ENCODE data around the gene MICAL3. TPM values are rescaled to one million over a fixed set of nuclear protein-coding genes. Genes with fewer than 3 reads are reported as not detected.
"Not testable (repeated sequence)": the region's sequence is repeated elsewhere in the genome, so short reads cannot be mapped to it uniquely, and the experiment has no call there.

MICAL3 gene
- total and polyA plus RNA-seq, 4 donors: 4.4 to 30.7 (median 15.4) TPM

- TF ChIP-seq CTCF (IDR thresholded peaks at IDR 0.05; ENCODE audit: control extremely low read depth, extremely low read depth): no peak
- H3K4me3 ChIP-seq: no peak overlapping the region
- H3K27ac ChIP-seq (ENCODE audit: low read depth in 1 of 2, low read length in 1 of 2): peak overlapping the region in 1 of 2 donors; percentile 60
- H3K9me3 ChIP-seq (ENCODE audit: control insufficient read depth in 4 of 4, insufficient read depth in 3 of 4, low read length in 3 of 4): no peaks in the 10 kb centered on the region
- ATAC-seq (ENCODE audit: insufficient read depth, low FRiP score) (no peak), DNase-seq (no peak)
- H3K9ac ChIP-seq (ENCODE audit: insufficient read depth in 1 of 2, low read length in 2 of 2): no peak overlapping the region
- H3K36me3 ChIP-seq (ENCODE audit: control insufficient read depth in 4 of 4, insufficient read depth in 4 of 4, low read length in 4 of 4): no peaks in the 10 kb centered on the region
- H3K27me3 ChIP-seq (ENCODE audit: control insufficient read depth in 3 of 3, insufficient read depth in 3 of 3, low read length in 2 of 3): peaks cover 0 to 10% (median 4%) of the 10 kb centered on the region in 3 donors
- peaks cover 0 to 9% (median 2%) of the 10 kb centered on the region in 5 donors for H3K4me1 ChIP-seq (ENCODE audit: control insufficient read depth in 5 of 5, insufficient read depth in 5 of 5, low read length in 5 of 5)
- 66 to 73% methylated on average over 10 of the region's 10 CpGs for WGBS, 2 donors
Measured at GRCh38 chr22:18031695-18032454, 7.5 kb upstream of the MICAL3 start.

DNA sequence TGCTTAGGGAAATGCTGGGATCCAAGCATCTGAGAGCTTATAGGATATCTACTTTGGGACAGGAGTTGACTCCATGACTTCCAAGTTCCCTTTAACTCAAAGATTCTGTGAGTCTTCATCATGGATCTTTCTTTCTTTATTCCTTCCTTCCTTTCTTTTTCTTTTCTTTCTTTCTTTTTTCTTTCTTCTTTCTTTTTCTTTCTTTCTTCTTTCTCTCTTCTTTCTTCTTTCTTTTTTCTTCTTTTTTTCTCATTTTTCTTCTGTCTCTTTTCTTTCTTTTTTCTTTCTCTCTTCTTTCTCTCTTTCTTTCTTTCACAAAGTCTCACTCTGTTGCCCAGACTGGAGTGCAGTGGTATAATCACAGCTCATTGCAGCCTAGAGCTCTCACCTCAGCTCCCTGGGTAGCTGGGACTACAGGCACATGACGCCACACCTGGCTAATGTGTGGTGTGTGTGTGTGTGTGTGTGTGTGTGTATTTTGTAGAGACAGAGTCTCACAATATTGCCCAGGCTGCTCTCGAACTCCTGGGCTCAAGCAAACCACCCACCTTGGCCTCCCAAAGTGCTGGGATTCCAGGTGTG, 5.4 kb upstream of the MICAL3 start:
- Histone ChIP-seq H3K27me3 (ENCODE audit: control insufficient read depth in 3 of 3, insufficient read depth in 3 of 3, low read length in 2 of 3) (peaks cover 0 to 15% (median 10%) of the 10 kb centered on the region in 3 donors), H3K9me3 (ENCODE audit: control insufficient read depth in 4 of 4, insufficient read depth in 3 of 4, low read length in 3 of 4) (no peaks in the 10 kb centered on the region), H3K9ac (ENCODE audit: insufficient read depth in 1 of 2, low read length in 2 of 2) (no peak overlapping the region), H3K36me3 (ENCODE audit: control insufficient read depth in 4 of 4, insufficient read depth in 4 of 4, low read length in 4 of 4) (no peaks in the 10 kb centered on the region), H3K4me1 (ENCODE audit: control insufficient read depth in 5 of 5, insufficient read depth in 5 of 5, low read length in 5 of 5) (peaks cover 0 to 2% (median 1%) of the 10 kb centered on the region in 5 donors), H3K27ac (ENCODE audit: low read depth in 1 of 2, low read length in 1 of 2) (no peak overlapping the region), H3K4me3 (no peak overlapping the region)
- DNase-seq (no peak), ATAC-seq (ENCODE audit: insufficient read depth, low FRiP score) (no peak)
- 79 to 92% methylated on average over 2 of the region's 2 CpGs for WGBS, 2 donors
- TF ChIP-seq CTCF (IDR thresholded peaks at IDR 0.05; ENCODE audit: control extremely low read depth, extremely low read depth): no peak

DNA sequence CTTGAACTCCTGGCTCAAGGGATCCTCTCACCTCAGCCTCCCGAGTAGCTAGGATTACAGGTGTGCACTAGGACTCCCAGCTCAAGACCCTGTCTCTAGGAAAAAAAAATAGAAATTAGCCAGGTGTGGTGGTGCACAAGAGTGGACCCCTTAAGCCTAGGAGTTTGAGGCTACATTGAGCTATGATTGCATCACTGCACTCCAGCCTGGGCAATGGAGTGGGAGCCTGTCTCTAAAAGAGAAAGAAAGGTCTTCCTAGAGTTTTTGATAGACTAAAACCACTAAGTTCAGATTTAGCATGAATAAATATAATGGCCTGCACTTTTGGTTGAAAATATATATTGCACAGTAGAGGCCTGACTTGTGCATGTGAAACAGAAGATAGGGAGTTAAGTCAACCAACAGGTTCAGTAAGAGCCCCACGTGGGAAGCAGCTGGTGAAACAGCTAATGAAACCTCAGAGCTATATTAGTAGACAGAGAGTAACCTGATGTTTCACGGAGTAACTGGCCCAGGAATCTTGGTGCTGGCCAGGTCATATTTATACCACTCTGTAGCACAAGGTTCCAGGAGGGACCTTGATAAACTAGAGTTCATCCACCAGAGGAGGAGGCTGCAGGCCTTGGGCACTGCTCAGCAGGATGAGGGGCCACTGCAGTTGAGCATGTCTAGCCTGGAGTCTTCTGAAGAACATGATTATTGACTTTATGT, 4.6 kb upstream of the MICAL3 start:
- peaks cover 0 to 15% (median 10%) of the 10 kb centered on the region in 3 donors for H3K27me3 ChIP-seq (ENCODE audit: control insufficient read depth in 3 of 3, insufficient read depth in 3 of 3, low read length in 2 of 3)
- DNase-seq: no peak
- TF ChIP-seq CTCF (IDR thresholded peaks at IDR 0.05; ENCODE audit: control extremely low read depth, extremely low read depth): no peak
- no peak overlapping the region for H3K9ac ChIP-seq (ENCODE audit: insufficient read depth in 1 of 2, low read length in 2 of 2)
- WGBS, 2 donors: 67 to 68% methylated on average over 3 of the region's 3 CpGs
- H3K36me3 ChIP-seq (ENCODE audit: control insufficient read depth in 4 of 4, insufficient read depth in 4 of 4, low read length in 4 of 4): no peaks in the 10 kb centered on the region
- ATAC-seq (ENCODE audit: insufficient read depth, low FRiP score): no peak
- H3K4me3 ChIP-seq: no peak overlapping the region
- peaks cover 0 to 7% (median 2%) of the 10 kb centered on the region in 5 donors for H3K4me1 ChIP-seq (ENCODE audit: control insufficient read depth in 5 of 5, insufficient read depth in 5 of 5, low read length in 5 of 5)
- H3K27ac ChIP-seq (ENCODE audit: low read depth in 1 of 2, low read length in 1 of 2): no peak overlapping the region
- H3K9me3 ChIP-seq (ENCODE audit: control insufficient read depth in 4 of 4, insufficient read depth in 3 of 4, low read length in 3 of 4): no peaks in the 10 kb centered on the region

DNA sequence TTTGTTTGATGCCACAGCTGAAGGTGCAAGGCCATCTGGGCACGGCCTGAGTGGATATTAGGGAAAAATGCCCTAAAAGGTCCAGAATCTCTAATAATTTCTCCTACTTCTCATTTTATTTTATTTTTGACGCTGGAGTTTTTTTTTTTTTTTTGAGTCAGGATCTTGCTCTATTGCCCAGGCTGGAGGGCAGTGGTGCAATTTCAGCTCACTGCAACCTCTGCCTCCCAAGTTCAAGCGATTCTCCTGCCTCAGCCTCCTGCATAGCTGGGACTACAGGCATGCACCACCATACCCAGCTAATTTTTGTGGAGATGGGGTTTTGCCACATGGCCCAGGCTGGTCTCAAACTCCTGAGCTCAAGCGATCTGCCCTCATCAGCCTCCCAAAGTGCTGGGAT, 1.5 kb upstream of the MICAL3 start:
- not testable (repeated sequence) for H3K4me3 ChIP-seq; H3K9me3 ChIP-seq (ENCODE audit: control insufficient read depth in 4 of 4, insufficient read depth in 3 of 4, low read length in 3 of 4); ATAC-seq (ENCODE audit: insufficient read depth, low FRiP score); DNase-seq; H3K9ac ChIP-seq (ENCODE audit: insufficient read depth in 1 of 2, low read length in 2 of 2); H3K36me3 ChIP-seq (ENCODE audit: control insufficient read depth in 4 of 4, insufficient read depth in 4 of 4, low read length in 4 of 4); H3K27ac ChIP-seq (ENCODE audit: low read depth in 1 of 2, low read length in 1 of 2)
- peaks cover 0 to 15% (median 0%) of the 10 kb centered on the region in 5 donors for H3K4me1 ChIP-seq (ENCODE audit: control insufficient read depth in 5 of 5, insufficient read depth in 5 of 5, low read length in 5 of 5)
- 93 to 96% methylated on average over 4 of the region's 4 CpGs for WGBS, 2 donors
- H3K27me3 ChIP-seq (ENCODE audit: control insufficient read depth in 3 of 3, insufficient read depth in 3 of 3, low read length in 2 of 3): peaks cover 0 to 15% (median 10%) of the 10 kb centered on the region in 3 donors
